ENCODE results near the gene ZNF878. TPM values are rescaled to one million over a fixed set of nuclear protein-coding genes. Genes with fewer than 3 reads are reported as not detected.
A peak's percentile ranks its signal among the peaks of the same experiment; 100 is the strongest.

ZNF878 gene
- total and polyA plus RNA-seq, 2 of the 13 experiments (the other 11 are each of a cell fraction or from before 2014, with no cell fraction given): 0.46 to 5.2 TPM

GRCh38 chr19:12052497-12053169 lies at the start of gene ZNF878 (continued):
- TF ChIP-seq E2F2 (CRISPR knock-in tag; IDR thresholded peaks at IDR 0.05; ENCODE audit: borderline replicate concordance): 0 out of 2 replicates have a peak, but pooled peaks have one; percentile 14
- no peak for TF ChIP-seq ZKSCAN8 (CRISPR knock-in tag; IDR thresholded peaks at IDR 0.05; ENCODE audit: borderline replicate concordance)
- peak; percentile 81 for TF ChIP-seq MED8 (CRISPR knock-in tag; IDR thresholded peaks at IDR 0.05; ENCODE audit: insufficient replicate concordance)
- peak; percentile 84 for TF ChIP-seq ZNF768 (CRISPR knock-in tag; IDR thresholded peaks at IDR 0.05)
- no peak for TF ChIP-seq ZMYM2 (CRISPR knock-in tag; IDR thresholded peaks at IDR 0.05)
- no peak; the same call in 1 of the 2 replicates for TF ChIP-seq ZNF761 (CRISPR knock-in tag; conservative IDR thresholded peaks at IDR 0.05)
- TF ChIP-seq CAMTA2 (CRISPR knock-in tag; IDR thresholded peaks at IDR 0.05; ENCODE audit: borderline replicate concordance): 0 out of 2 replicates have a peak, but pooled peaks have one; percentile 60
- no peak for TF ChIP-seq KDM1A (CRISPR knock-in tag; IDR thresholded peaks at IDR 0.05)
- TF ChIP-seq FOXM1 (CRISPR knock-in tag; IDR thresholded peaks at IDR 0.05): no peak
- TF ChIP-seq HES4 (CRISPR knock-in tag; IDR thresholded peaks at IDR 0.05; ENCODE audit: borderline replicate concordance): peak; percentile 84
- TF ChIP-seq ZSCAN12 (CRISPR knock-in tag; IDR thresholded peaks at IDR 0.05): no peak; the same call in 1 of the 2 replicates
- TF ChIP-seq ZNF12 (CRISPR knock-in tag; IDR thresholded peaks at IDR 0.05): 0 out of 2 replicates have a peak, but pooled peaks have one; percentile 27
- peak; percentile 99 for TF ChIP-seq UBTF (CRISPR knock-in tag; IDR thresholded peaks at IDR 0.05)
- TF ChIP-seq EED (CRISPR knock-in tag; IDR thresholded peaks at IDR 0.05): peak; percentile 79
- no peak for TF ChIP-seq WIZ (CRISPR knock-in tag; IDR thresholded peaks at IDR 0.05)
- TF ChIP-seq ONECUT2 (CRISPR knock-in tag; IDR thresholded peaks at IDR 0.05): no peak; the same call in 1 of the 2 replicates
- TF ChIP-seq ZNF280D (CRISPR knock-in tag; IDR thresholded peaks at IDR 0.05): peak; percentile 78; the same call in 1 of the 2 replicates
- TF ChIP-seq MEF2D (CRISPR knock-in tag; IDR thresholded peaks at IDR 0.05): peak; percentile 78; the same call in 1 of the 2 replicates
- peak; percentile 96 for TF ChIP-seq DRAP1 (CRISPR knock-in tag; IDR thresholded peaks at IDR 0.05)
- TF ChIP-seq NFE2 (CRISPR knock-in tag; IDR thresholded peaks at IDR 0.05): no peak
